AG08395 (cell line): ENCODE measurements around the gene NEB.
"Not testable (repeated sequence)": the region's sequence is repeated elsewhere in the genome, so short reads cannot be mapped to it uniquely, and the experiment has no call there.

Experiments used
- DNase-seq: peaks from one replicate; pipeline ENCODE4 v3.0.0; 2012; ENCODE audit warnings: mixed read lengths, low spot score

NEB gene

DNA sequence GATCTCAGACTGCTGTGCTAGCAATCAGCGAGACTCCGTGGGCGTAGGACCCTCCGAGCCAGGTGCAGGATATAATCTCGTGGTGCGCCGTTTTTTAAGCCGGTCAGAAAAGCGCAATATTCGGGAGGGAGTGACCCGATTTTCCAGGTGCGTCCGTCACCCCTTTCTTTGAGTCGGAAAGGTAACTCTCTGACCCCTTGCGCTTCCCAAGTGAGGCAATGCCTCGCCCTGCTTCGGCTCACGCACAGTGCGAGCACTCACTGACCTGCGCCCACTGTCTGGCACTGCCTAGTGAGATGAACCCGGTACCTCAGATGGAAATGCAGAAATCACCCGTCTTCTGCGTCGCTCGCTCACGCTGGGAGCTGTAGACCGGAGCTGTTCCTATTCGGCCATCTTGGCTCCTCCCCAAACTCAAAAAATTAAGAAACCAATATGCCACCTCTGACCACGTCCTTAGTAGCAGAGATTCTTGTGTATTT is 29.8 kb downstream of the NEB start:
- DNase-seq: not testable (repeated sequence)

DNA sequence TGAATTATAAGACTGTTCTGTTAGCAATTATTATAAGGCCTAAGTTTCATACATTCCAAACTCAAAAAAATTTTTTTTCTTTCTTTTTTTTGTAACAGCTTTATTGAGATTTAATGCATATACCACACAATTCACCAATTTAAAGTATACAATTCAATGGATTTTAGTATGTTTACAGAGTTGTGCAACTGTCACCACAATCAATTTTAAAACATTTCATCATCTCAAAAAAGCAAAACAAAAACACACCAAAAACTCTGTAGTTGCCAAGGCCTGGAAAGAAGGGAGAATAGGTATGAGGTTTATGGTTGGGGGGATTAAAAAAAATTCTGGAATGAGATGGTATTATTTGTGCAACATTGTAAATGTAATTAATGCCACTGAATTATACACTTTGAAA is 36.1 kb downstream of the NEB start:
- not testable (repeated sequence) for DNase-seq

DNA sequence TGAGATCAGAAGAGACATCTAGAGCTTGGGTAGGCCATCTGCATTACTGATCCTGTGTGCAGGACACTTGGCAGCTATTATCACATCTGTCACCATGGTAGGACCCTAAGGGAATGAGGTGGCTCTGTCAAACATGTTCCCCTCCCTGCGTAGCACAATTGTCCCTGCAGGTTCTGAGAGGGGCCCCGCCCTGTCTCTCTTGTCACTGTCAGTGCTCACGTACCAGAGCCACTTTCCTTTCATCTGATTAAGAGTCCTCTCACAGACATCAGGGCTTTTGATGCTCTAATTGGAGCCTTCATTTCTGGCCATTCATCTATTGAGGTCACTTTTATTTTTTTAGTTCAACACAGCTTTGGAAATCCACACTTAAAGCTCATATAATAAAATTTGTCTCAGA is 38.5 kb downstream of the NEB start:
- DNase-seq: no peak

DNA sequence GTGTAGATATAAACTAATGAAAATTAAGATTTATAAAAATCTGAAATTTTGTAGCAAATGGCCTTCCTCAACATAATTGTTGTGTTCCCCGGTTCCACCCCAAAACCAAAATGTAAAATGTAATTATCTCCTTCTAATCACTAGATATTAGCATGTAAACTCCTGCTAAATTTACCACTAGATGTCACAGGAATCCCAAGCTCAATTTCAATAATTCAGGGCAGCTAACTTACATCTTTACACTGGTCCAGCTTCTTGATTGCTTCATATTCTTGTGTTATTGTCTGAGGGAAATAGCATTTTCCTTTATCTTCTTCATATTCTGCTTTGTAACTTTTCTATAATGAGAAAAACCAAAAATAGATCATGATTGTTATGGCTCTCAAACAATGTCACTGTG is 42.6 kb downstream of the NEB start:
- no peak for DNase-seq

DNA sequence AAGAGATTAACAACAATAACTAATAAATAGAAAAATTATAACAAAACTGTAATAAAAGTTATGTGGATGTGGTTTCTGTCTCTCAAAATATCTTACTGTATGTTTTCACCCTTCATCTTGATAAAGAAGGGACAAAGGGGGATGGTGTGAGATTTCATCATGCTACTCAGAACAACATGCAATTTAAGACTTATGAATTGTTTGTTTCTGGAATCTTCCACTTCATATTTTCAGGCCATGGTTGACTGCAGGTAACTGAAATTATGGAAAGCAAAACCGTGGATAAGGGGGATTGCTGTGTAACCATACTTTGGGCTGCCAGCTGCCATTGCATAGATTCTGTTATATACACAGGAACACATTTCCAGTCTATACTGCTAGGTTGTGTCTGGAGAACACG is 45.6 kb downstream of the NEB start:
- no peak for DNase-seq

DNA sequence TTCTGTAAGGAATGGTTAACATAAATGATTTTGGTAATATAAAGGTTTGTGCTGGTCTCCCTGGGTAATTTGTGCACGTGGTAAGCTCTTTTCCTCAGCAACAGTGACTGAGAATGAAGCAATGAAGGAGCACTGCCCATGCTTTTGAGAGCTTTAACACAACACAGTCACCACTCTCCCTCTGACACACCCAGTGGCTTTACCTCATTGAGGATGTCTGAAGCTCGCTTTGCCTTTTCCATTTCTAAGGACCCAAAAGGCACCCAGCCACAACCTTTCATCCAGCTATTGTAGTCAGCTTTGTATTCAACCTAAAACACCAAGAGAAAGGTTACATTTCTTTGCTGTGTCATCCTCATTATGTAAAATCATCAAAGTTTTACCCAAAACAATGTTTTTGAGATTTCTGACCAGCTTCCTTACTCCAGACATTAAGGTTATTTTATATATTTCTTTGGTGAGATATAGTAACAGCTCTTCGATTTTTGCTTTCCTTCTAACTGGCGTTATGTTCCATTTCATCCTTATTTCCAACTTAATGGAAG is 51.7 kb downstream of the NEB start:
- no peak for DNase-seq

DNA sequence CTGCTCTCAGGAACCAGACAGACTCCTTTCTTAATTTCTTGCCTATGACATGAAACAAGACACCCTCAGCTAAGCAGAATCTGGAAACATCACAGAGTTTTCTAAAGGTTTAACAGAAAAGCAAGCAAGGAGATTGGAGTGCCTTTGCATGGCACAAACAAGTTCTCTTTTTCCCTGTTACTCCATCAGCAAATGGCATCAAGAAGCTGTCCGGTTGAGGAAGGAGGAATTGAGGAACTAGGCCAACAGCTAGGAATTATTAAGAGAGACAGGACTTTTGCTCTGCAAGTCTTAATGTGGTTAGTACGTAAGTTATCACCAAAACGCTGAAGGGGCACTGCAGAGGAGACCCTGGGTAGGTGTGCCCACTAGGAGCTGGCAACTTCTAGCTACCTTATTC is 53.2 kb downstream of the NEB start:
- DNase-seq: no peak

DNA sequence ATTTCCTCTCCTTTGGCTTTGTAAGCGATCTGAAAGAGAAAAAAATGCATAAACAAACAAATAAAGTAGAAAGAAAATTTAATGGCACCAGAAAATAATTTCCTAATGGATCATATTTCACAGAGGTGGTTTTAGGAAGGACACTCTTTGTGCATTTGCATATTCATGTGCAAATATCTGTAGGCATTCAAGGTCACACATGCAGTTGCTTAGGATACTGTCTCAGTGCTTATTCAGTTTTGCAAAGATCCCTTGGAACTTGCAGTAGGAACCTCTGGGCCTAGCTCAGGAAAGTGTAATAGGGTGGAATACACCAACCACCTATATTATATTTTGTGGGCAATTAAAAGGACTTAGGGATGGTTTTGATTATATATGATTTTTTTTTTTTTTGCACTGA is 54.3 kb downstream of the NEB start:
- DNase-seq: no peak

DNA sequence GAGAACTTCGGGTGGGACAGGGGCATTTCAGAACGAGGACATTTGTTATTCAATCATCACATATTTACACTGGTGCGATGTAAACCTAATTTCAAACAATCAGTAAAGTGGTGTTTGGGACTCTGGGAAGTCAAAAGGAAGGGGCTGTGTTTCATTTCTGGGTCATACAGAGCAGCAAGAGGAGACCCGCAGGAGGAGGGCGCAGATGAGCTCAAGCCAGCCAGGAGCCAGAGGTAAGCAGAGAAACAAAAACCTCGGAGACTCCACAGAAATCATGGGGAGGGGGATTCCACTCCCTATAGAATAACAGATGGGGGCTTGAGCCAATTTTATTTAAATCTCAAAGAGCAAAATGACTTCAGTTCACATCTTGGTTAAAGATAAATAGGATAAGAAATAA is 55.4 kb downstream of the NEB start:
- no peak for DNase-seq

DNA sequence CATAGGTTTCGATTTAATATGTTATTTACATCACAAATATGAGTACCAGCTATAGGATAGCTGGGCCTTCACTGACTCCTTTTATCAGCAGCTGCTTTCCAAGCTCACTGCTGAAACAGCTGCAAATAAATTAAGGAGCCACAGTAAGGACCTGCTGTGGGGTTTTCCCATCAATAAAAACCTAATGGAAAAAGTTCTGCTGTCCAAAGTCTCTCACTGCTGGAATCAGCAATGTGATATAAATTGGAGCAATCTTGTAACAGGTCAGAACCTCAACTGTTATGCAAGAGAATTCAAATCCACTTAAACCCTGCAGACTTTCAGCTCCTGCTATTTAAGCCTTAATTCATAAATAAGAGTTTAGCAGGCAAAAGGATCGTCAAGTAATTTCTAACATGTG is 61.3 kb downstream of the NEB start:
- no peak for DNase-seq

DNA sequence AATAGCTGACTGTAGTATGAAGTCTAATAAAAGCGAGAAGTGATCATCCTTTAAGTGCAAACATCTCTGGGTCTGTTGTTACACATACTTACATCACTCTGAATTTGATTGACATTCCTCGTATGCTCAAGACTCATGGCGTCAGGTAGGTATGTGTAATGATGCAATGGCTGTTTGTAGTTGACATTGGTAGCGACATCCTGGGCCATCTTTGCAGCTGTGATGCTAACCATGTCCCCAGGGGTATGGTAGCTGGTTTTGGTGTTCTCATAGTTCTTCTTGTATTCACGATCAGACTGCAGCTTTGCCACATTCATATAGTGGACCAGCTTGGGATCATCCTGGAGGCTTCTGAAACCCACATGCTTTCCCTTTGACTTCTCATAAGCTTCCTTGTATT is 62.0 kb downstream of the NEB start:
- no peak for DNase-seq

DNA sequence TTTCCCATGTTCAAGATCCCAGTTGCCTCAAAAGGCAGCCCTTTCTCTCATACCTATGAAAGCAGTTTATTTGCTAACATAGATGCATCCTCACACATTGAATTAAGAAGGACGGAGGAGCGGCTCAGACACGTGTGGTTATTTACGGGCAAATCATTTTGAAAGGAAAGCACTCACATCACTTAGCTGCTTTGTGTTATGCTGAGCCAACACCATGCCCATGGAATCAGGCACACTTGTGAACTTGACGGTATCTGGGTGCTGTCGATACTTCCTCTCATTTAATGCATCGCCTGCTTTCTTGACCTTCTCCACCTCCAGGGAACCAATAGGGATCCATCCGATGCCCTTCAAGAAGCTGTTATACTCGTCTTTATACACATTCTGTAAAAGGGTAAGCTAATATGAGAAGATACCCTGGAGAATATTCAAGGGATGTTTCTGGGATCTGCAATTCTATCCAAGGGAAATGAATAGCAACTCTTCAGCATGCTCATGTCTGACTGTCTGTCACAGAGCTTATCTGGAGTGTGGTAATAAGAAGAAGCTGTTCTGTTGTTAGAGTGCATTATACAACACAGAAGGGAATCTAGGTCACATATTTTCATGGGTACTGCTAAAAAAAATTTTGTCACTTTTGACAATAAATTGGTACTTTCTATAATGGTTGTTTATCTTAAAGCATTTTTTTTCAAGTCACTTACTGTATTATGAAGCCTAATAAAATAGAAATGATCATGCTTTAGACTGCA is 63.3 kb downstream of the NEB start:
- no peak for DNase-seq

DNA sequence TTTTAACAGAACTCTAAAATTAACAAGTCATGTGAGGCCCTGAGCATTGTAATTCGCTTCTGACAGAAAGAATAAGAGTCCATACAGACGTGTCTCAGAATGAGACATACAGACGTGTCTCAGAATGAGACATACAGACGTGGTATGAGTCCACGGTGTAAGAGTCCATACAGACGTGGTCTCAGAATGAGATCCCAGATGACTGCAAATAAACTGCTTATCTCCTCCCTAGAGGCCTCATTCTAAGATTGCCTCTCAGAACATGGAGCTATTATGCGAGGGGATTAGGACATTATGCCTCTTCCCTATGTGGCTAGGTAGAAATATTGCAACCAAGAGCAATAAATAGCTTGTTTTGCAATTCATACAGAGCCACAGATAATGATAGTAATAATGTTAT is 63.9 kb downstream of the NEB start:
- DNase-seq: no peak

DNA sequence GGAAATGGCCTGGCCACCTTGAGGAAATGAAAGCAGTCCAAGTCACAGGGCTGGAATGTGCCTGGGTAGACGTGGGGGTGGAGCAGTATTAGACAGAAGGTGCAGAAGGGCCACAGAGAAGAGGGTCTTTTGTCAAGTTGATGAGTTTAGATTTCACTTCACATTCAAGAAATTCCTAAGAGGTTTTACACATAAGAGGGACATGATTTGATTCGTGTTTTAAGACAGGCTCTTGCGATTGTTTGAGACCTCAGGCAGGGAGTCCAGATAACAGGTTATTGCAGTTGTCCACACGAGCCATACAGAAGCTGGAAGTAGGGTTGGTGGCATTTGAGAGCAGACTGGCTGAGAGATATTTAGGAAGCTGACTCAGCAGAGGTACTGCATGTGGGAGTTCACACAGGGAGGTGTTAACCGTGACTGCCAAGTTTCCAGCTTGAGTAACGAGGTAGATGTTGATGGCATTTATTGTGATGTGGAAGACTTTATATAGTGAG is 64.6 kb downstream of the NEB start:
- no peak for DNase-seq

DNA sequence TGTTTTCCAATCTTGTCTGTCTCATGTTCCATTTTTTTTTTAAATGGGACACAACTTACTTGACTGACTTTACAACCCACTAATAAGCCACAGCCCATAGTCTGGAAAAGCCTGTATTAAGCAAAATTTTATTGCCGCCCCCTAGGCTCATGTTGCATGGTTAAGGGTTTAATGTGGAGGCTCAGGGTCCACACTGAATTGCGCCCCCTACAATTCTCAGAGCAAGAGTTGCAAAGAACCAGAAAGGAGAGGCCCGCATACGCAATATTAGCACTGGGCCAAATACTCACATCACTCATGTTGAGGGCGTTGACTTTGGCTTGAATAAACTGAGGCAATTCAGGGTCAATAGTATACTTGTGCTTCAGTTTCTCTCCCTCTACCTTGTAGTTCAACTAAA is 65.5 kb downstream of the NEB start:
- no peak for DNase-seq

DNA sequence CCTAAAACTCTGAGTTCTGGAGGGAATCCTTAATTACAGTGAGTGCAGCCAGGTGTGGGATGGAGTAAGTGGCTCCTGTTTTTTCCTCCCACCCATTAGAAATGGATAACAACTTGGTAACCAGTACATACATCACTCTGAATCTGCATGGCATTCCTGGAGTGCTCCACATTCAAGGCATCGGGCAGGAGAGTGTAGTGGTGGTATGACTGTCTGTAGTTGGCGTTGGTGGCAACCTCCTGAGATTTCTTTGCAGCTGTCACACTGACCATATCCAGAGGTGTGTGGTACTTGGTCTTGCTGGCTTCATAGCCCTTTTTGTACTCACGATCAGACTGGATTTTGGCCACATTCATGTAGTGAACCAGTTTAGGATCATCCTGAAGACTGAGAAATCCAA is 68.3 kb downstream of the NEB start:
- DNase-seq: no peak

DNA sequence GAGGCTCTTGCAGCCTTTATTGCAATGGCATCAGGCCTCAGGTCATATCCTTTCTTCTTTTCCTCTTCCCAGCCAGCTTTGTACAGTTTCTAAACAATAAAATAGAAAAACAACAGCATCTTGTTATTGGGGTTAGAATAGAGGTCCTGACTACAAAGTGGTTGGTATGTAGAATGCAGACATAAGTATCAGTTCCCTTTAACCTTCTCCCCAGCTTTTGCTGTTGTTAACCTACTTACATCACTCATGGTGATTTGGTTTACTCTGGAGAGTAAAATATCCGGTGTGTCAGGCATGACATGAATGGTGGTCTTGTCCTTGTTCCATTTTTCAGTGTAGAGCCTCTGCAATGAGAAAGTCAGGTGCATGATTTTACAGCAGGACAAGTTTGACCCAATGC is 69.8 kb downstream of the NEB start:
- no peak for DNase-seq

DNA sequence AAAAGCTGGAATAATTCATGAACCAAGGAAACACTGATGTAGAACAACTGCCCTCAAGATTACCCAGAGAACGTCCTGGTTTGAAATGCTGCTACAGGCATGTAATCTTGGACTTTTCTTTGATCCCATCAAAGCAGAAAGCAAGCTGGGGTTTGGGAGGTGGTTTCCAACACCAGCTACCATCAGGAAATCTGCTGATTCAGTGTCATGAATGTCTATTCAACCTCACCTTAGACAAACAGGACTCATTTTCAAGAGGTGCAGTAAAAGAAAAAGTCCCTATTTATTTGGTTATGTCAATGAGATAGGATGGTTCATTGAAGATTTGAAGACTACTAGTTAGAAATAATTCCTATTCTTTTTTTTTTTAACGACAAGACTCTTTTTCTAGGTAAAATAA is 72.7 kb downstream of the NEB start:
- DNase-seq: no peak

DNA sequence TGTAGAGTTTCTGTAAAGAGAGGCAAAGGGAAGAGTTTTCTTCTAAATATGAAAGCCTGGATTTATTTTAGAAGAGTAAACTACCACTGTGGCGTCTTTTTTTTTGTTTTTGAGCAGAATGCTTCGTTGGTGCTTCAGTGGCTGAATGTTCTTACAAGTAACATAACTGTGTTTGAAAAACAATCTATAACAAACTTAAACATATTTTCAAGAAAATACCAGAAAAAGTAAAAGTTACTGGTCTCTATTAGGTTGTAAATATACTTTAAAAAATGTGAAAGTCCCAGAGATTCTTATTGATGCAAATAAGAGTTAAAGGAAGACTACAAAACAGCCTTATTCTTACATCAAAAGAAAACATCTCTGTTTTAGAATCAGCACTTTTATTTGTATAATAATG is 76.2 kb downstream of the NEB start:
- DNase-seq: no peak

DNA sequence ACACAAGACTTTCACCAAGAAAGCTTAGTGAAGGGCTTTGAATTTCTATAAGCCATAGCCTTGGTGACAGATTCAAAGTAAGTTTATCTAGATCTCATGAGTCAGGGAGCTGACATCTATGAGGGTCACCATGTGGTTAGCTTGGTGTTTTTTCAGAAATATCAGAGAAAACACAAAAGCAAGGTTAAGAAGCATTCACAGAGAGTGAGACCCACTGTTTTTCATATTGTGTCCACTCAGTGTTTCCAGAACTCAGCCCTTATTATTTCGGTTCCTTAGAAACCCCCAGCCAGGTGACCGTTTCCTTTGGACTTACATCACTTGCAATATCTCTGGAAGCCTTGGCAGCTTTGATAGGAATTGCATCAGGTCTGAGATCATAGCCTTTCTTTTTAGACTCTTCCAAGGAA is 76.6 kb downstream of the NEB start:
- DNase-seq: no peak

DNA sequence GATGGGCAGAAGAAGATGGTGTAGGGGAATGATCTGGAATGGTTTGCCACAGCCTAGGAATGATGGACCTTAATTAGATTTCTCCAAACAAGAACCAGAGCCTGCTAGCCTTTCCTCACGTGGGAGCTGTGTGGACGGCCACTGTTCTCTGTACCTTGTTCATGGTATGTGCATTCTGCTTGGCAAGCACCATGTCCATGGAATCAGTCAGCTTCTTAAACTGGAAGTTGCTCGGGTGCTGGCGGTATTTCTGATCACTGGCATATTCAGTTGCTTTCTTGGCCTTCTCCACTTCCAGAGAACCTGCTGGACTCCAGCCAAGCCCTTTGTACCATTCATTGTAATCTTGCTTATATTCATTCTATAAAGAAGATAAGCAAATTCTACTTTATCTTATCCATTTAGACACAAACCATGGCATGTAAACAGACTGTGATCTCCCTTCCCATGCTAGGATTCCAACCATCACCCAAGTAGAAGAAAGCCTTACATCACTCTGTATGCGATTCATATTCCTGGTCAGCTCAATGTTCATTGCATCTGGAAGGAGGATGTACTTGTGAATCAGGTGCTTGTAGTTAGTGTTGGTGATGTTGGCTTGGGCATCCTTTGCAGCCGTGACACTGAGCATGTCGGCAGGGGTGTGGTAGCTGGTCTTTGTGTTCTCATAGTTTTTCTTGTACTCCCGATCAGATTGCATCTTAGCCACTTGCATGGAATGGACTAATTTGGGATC is 78.4 kb downstream of the NEB start:
- no peak for DNase-seq

DNA sequence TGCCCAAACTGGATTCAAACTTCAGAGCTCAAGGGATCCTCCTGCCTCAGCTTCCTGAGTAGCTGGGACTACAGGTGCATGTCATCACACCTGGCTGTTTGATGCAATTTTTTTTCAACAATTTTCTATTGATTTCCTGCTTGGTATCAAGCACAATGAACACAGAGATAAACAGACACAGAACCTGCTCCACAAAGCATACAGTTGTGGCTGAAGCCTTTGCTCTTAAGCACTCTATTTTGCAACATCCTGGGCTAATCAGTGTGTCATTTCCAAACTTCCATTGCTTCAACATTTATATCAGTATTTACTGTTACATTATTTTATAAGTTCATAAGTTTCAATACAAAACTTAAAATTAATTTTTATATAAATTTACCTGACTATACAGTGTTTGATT is 79.4 kb downstream of the NEB start:
- no peak for DNase-seq

DNA sequence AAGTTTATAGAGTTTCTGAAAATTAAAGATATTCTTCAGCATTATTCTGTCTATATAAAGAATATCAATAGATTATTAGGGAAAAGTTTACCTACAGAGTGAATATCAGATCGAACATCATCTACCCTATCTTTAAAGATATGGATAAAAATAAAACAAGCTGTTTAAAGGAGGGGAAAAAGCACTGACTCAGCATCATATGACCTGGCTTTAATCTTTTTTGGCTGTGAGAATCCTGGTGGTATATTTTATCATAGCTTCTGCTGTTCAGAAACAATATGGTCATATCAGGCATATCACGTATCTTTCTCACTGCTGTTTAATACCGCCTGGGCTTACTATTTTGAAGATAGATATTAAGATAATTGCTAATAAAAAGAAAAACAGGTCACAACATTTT is 80.2 kb downstream of the NEB start:
- no peak for DNase-seq
